ENCODE measurements around the gene MAOA.

GRCh38 chrX:43685221-43685620 lies 29.1 kb downstream of the MAOA start:
- no peak for TF ChIP-seq POLR2A (IDR thresholded peaks at IDR 0.05; ENCODE audit: extremely low read depth, insufficient read length)
- TF ChIP-seq CTCF (IDR thresholded peaks at IDR 0.05; ENCODE audit: low read depth, low read length) = no peak
- no peak for TF ChIP-seq MAX (IDR thresholded peaks at IDR 0.05; ENCODE audit: low read depth, low read length)
- no peak for TF ChIP-seq MYC (IDR thresholded peaks at IDR 0.05; ENCODE audit: low read depth, low read length)

Measured in NB4 (cell line).